GM20431 (cell line): ENCODE results near the gene ETV6.

Source experiments
- in situ Hi-C: fragments of 300-500 bp; cut with MseI, MboI; formaldehyde crosslinking; loops from one replicate; pipeline ENCODE4 v1.15.0; 2020; ENCODE audit warnings: low sequenced_read_pairs; ENCODE audit not compliant: unreplicated experiment

ETV6 gene

GRCh38 chr12:11834104-11834812 lies 184.8 kb downstream of the ETV6 start:
- in situ Hi-C loops: no loop called here

DNA sequence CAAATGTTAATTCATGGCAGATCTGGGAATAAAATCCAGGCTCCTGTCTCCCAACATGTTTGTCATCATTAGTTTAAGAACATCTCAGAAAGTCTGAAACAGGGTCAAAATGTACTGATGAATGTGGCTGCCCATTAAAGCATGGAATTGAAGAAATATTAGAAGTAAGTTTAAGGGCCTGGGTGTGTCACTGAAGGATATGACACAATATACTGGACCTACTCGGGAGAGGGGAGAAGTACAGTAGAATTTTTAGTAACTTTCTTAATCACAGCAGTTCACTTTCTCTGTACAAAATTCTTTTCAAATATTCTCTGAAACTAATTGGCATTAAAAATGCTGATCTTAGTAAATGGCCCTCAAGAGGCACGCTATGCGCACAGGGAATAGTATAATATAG lies 185.5 kb downstream of the ETV6 start:
- in situ Hi-C loops: no loop called here

DNA sequence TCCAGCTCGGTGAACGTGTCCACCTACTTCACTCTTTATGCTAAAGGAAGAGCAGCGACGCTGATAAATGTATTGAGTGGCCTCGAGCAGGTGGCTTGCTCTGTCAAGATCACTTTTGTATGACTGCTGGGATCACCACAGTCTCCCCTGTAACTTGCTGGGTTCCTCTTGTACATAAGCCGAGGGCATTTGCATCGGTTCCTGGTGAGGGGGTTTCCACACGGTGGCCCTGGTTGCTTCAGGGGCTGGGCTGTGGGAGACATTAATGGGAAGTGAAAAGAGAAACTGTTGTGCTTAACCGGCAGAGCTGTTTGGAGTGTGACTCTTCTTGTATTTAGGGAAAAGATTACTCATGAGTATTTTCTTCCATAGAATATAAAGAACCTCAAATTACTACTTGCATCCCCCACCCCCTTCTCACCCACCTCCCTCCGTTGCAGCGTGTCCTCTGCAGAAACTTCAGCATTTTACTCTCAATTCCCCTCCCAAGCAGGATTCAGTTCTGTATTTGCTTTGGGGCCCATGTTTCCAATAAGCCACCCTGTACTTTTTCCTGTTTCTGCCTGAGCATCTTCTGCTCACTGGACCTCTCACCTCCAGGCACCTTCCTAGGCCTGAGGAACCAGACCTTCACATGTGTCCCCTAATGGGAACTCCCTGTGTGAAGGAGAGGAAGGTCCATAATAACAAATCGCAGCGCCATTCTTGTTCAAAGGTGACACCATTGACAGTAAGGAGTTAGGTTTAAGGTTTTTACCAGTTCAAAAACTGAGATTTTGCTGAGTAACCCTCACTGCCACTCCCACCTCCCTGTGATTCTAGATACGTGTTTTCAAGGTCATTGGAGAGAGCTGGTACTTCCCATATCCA lies 187.0 kb downstream of the ETV6 start:
- in situ Hi-C loops: no loop called here

GRCh38 chr12:11837216-11837934 lies 187.9 kb downstream of the ETV6 start:
- in situ Hi-C loops: no loop called here

GRCh38 chr12:11838403-11838802 lies 188.9 kb downstream of the ETV6 start:
- in situ Hi-C loops: no loop called here

DNA sequence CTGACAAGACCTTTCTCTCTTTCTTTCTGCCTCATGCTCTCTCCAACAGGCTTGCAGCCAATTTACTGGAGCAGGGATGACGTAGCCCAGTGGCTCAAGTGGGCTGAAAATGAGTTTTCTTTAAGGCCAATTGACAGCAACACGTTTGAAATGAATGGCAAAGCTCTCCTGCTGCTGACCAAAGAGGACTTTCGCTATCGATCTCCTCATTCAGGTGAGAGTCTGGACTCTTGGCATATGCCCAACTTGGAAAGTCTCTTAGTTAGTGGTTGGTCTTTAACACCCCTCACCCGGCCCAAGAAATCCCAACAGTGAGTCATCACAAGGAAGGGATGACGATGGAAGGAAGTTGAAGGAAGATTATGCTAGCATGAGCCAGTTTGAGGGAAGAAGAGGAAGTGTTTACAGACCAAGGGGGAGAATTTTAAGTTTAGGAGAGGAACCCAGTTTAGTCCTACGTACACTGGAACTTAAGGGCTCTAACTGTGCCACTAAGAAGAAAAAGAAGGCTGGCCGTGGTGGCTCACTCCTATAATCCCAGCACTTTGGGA lies 189.7 kb downstream of the ETV6 start:
- in situ Hi-C loops: no loop called here

DNA sequence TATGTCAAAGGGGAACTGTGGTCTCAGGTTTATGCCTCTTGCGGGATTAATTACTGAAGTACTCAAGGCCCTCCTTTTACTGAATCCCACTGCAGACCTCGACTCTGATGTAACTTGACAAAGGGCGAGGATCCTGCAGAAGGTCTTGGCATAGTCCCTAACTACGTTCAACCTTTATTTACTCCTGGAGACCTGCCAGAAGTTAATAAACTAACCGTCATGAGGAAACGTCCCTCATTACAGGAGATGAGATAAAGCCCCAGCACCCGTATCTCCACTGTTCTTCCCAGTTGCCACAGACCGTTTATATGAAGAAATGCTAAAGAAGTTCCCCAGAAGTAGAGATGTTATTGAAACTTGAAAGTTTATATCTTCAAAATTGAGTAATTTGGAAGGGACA lies 190.9 kb downstream of the ETV6 start:
- in situ Hi-C loops: no loop called here

- in situ Hi-C loops: no loop called here
Observed at GRCh38 chr12:11846488-11846887, 197.0 kb downstream of the ETV6 start.

GRCh38 chr12:11847539-11847938 lies 198.1 kb downstream of the ETV6 start:
- in situ Hi-C loops: no loop called here

DNA sequence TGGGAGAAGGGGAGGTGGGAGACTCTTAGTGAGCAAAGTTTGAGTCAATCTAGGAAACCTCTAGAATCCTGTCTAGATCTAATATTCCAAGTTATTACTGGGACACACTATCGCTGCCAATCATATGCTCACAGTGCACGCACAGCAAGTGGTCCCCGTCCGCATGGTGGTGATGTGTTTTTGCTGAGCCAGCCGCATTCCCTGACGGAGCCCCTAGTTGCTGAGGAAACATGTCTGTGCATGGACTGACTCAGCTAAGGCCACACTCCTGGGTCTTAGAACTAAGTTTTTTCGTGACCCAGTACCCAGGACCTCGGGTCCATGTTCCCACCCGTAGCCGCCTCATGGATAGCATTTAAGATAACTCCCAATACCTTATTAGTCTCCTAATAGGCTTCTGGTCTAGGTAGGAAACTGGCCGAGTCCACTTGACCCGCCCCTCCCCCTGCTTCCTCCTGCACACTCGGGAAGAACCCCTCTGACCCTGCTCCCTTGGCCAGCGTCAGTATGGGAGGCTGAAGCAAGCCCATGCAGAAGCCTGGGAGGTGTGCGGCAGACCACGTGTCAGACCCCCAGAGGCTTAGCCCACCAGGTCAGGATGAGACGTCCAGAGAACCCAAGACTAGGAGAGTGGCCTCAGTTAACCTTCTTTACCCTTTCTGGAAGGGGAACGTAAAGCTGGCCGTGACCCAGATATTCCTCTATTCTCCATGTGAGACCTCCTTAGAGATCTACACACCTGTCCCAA lies 200.5 kb downstream of the ETV6 start:
- in situ Hi-C loops: no loop called here

DNA sequence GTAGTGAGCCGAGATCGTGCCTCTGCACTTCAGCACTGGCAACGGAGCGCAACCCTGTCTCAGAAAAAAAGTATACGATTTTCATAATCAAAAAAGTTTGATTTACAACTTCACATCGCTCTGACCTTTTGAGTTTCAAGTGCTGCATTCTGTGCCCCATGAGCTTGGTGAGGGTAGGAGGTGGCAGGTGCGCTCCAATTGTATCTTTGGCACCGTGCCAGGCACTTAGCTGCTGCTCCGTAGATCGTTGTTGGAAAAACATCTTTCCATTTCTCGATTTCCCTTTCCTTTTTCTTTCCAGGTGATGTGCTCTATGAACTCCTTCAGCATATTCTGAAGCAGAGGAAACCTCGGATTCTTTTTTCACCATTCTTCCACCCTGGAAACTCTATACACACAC lies 203.7 kb downstream of the ETV6 start:
- in situ Hi-C loops: no loop called here

- in situ Hi-C loops: no loop called here
Observed at GRCh38 chr12:11854011-11854499, 204.6 kb downstream of the ETV6 start.

DNA sequence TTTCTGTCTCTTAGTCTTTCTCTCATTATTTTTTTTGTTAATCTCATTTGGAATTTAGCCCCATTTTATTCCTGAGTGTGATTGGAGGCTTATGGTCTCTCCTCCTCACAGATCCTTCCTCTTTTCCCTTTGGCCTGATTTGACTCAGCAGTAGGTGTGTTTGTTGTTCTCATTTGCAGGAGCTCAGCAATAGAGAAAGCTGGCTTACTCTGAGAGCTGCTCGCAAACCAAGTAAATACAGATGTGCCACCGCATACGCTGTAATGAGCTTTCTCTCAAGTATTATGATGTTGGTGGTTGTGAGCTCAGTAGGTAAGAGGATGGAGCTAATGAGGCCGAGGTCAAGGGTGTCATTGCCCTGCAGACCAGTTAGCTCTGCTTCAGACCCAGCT lies 206.5 kb downstream of the ETV6 start:
- in situ Hi-C loops: no loop called here

DNA sequence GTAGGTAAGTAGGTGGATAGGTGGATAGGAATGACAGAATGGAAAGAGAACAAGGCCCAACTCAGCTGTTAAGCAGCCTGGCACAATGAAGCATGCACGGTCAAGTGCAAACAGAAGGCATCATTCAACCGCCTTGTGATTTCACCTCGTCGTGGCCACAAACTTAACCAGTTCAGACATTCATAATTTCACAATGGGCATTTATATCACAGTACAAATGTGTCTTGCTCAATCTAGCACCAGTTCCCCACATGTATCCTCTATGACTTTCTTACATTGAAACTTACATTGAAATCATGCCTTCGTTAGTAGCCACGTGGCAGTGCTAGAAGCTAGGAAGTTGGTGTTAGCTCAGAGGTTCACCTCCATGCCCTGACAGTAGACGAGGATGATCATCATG lies 207.5 kb downstream of the ETV6 start:
- in situ Hi-C loops: no loop called here

DNA sequence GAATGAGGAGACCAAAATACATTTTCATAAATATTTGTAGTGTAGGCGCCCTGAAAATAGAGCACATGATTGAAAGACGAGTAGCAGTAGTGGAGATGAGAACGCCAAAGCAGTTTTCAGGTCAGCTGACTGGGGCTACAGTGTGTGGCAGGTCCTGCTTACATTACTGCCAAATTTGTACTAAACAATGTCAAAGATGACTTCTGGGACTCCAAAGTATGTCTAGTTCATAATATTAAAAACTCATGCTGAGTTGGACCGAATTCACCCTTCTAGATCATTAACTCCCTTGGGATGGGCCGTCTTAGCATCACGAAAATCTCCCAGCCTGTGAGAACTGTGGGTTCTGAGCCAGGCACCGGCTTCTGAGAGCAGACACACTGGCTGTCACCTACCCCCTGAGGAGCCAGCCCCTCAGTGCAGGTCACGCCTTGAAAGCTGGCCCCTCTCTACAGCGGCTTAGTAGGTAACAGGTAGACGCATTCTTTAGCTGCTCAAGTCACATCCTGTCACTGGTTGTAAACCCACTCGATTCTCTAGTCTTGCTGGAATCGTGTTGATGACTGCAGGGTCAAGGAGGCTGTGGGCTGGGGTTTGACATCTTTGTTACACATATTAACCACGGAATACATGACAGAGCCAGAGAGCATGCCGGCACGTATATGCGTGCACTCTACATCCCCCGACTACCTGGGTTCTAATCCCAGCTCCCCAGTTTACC lies 210.4 kb downstream of the ETV6 start:
- in situ Hi-C loops: no loop called here

- in situ Hi-C loops: no loop called here
Observed at GRCh38 chr12:11861155-11861863, 211.8 kb downstream of the ETV6 start.

GRCh38 chr12:11861864-11862600 lies 212.6 kb downstream of the ETV6 start:
- in situ Hi-C loops: no loop called here

DNA sequence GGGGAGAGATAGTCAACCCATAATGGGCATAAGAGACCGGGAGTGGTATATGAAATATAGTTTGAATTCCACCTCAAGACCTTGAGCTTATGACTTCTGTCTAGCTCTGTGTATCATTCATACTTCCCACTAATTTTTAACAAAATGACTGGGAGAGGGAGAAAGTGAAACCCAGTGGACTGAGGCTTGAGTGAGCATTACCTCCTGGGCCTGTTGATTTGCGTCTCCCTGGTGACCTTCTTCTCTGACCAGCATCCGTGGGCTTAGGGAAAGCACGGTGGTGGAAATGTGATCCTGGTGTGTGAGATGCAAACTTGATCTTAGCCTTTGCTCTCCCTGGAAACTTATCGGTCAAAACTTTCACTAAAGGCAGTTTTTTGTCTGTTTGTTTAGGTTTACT lies 213.3 kb downstream of the ETV6 start:
- in situ Hi-C loops: no loop called here
